GM10248 (cell line): ENCODE data around the gene LMO1.

Experiments used
- CTCF ChIA-PET: fragments of 300-600 bp; sonication (Branson Sonifier 250); formaldehyde crosslinking; extraction: SDS; loops from one replicate; lab custom pipeline; 2021; ENCODE audit warnings: antibody characterized with exemption; lab: Yijun Ruan, JAX
- POLR2A ChIA-PET: fragments of 350-650 bp; sonication (Branson Sonifier 250); formaldehyde crosslinking; extraction: SDS; loops from one replicate; lab custom pipeline; 2020; ENCODE audit warnings: antibody characterized with exemption; lab: Yijun Ruan, JAX
- DNase-seq: peaks from one replicate; pipeline ENCODE4 v3.0.0; 2012; ENCODE audit errors: extremely low spot score
- CTCF ChIP-seq: IDR thresholded peaks from 2 replicates; pipeline ENCODE4 v1.5.1; 2012; ENCODE audit warnings: mild to moderate bottlenecking, low read depth; ENCODE audit errors: extremely low read depth, missing control alignments, control extremely low read depth

LMO1 gene

GRCh38 chr11:8263769-8264410 is at the start of gene LMO1:
LMO1 (minus strand) TSS chr11:8263878; CDS start chr11:8263362, 516 bp downstream.
- ChIA-PET CTCF (interaction anchor here (0.6 to 4.5 kb wide), 40 partner anchors 9 to 696 kb away, joined by 3 to 24 read pairs (median 5); partner anchors contain the start of genes EIF3F, RPL27A and TRIM66), POLR2A (no interaction called here)
- TF ChIP-seq CTCF: peak; percentile 80
- DNase-seq: peak; percentile 88

DNA sequence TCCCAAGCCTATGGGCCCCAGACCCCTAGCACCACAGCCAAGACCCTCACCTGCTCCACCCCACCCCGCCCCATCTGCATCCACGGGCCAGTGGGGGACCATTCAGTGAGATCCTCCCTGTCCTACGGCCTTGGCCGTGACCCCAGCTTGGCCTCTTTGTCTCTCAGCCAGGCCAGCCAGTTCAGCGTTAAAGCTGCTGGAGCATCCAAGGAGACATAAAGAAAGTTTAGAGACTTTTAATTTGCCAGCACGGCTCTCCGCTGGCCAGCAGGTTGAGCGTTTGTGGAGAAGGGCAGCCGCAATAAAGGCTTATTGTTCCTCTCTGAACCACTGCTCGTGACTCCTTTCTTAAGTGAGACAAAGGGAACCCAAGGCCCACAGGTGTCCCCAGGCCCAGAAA is 49.3 kb upstream of the LMO1 start:
- ChIA-PET CTCF (no interaction called here), POLR2A (no interaction called here)
- DNase-seq: no peak
- TF ChIP-seq CTCF: no peak

DNA sequence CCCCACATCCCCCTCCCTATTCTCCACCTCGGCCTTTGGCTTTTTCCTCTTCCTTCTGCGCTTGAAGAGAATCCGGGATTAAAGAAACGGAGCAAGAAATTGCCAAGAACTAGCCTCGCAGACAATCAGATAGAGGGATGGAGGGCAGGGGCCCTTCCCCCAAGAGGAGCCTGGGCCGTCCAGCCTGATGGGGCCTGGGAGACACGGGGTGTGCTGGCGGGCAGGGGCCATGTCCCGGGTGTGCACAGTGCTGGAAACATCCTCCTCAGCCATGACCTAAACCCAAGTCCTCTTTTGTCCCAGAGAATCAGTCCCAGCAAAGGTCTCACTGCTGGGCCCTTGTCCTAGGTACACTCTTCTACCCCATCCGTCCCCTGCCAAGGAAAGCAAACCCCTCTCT is 47.7 kb upstream of the LMO1 start:
- TF ChIP-seq CTCF: no peak
- no peak for DNase-seq
- ChIA-PET CTCF (no interaction called here), POLR2A (no interaction called here)

- TF ChIP-seq CTCF: no peak
- ChIA-PET POLR2A (no interaction called here), CTCF (interaction anchor here (1.0 kb wide), 1 partner anchor 29 kb away, joined by 3 read pairs; no protein-coding TSS in a partner anchor)
- no peak for DNase-seq
These were observed 47.1 kb upstream of the LMO1 start for GRCh38 chr11:8310743-8311298.

GRCh38 chr11:8309862-8310261 is 46.2 kb upstream of the LMO1 start:
- DNase-seq: no peak
- POLR2A ChIA-PET: no interaction called here
- CTCF ChIA-PET: interaction anchor here (1.0 kb wide), 1 partner anchor 30 kb away, joined by 3 read pairs; no protein-coding TSS in a partner anchor
- TF ChIP-seq CTCF: no peak

GRCh38 chr11:8309311-8309710 is 45.6 kb upstream of the LMO1 start:
- no peak for TF ChIP-seq CTCF
- CTCF ChIA-PET: no interaction called here
- no peak for DNase-seq
- POLR2A ChIA-PET: no interaction called here
